Caco-2 (cell line): ENCODE measurements around the gene RBBP4. TPM values are rescaled to one million over a fixed set of nuclear protein-coding genes. Genes with fewer than 3 reads are reported as not detected.

ENCODE experiments used
- BruUV-seq: library from RNA; stranded (reverse); fragments of 400-500 nt; replicated peaks from 2 replicates; lab custom pipeline; 2021; lab: Mats Ljungman, UMichigan
- CTCF ChIA-PET: fragments of 300-600 bp; sonication (Branson Sonifier 250); formaldehyde crosslinking; loops from one replicate; lab custom pipeline; 2022; ENCODE audit warnings: antibody characterized with exemption; lab: Charles Lee
- POLR2A ChIA-PET: fragments of 300-600 bp; sonication (Branson Sonifier 250); formaldehyde crosslinking; loops from one replicate; lab custom pipeline; 2022; ENCODE audit warnings: antibody characterized with exemption; lab: Charles Lee
- DNase-seq, 2 experiments: peaks; one replicate each; pipeline versions ENCODE4 v3.0.0 to v3.0.0-alpha.2; 2020 to 2022
- H3K27me3 ChIP-seq: replicated peaks from 2 replicates; pipeline ENCODE4 v1.6.0; 2011; ENCODE audit warnings: low read length; ENCODE audit not compliant: control insufficient read depth, insufficient read depth
- H3K36me3 ChIP-seq: 2 replicates; pipeline ENCODE4 v1.5.1; 2011; ENCODE audit warnings: low read length; ENCODE audit not compliant: control insufficient read depth, insufficient read depth
- H3K4me1 ChIP-seq: fragments of 250-450 bp; sonication (Bioruptor Pico); 2 replicates; pipeline ENCODE4 v1.5.1; 2020; ENCODE audit warnings: mild to moderate bottlenecking
- H3K4me3 ChIP-seq: 2 replicates; pipeline ENCODE4 v1.5.1; 2011; ENCODE audit warnings: low read depth, mild to moderate bottlenecking, control low read depth, low read length
- H3K9me3 ChIP-seq: fragments of 250-450 bp; sonication (Bioruptor Pico); 2 replicates; pipeline ENCODE4 v1.5.1; 2020; ENCODE audit warnings: mild to moderate bottlenecking, moderate library complexity
- H3K27ac Mint-ChIP-seq: one replicate; pipeline ENCODE4 v1.8.0; 2022; ENCODE audit warnings: mixed read lengths; ENCODE audit not compliant: unreplicated experiment
- H3K27me3 Mint-ChIP-seq: one replicate; pipeline ENCODE4 v1.8.0; 2022; ENCODE audit warnings: mixed read lengths; ENCODE audit not compliant: insufficient read depth, unreplicated experiment
- H3K36me3 Mint-ChIP-seq: one replicate; pipeline ENCODE4 v1.8.0; 2022; ENCODE audit warnings: mild to moderate bottlenecking, mixed read lengths; ENCODE audit not compliant: insufficient read depth, unreplicated experiment
- H3K4me1 Mint-ChIP-seq: one replicate; pipeline ENCODE4 v1.8.0; 2022; ENCODE audit warnings: low read depth, mixed read lengths; ENCODE audit not compliant: unreplicated experiment
- H3K4me3 Mint-ChIP-seq: one replicate; pipeline ENCODE4 v1.8.0; 2022; ENCODE audit warnings: mild to moderate bottlenecking, moderate library complexity, mixed read lengths; ENCODE audit not compliant: unreplicated experiment
- H3K9me3 Mint-ChIP-seq: one replicate; pipeline ENCODE4 v1.8.0; 2022; ENCODE audit warnings: mixed read lengths; ENCODE audit not compliant: unreplicated experiment
- intact Hi-C: fragments of 100-400 bp; cut with micrococcal nuclease; formaldehyde crosslinking; loops from one replicate; pipeline ENCODE4 v1.10.0; 2022; ENCODE audit not compliant: unreplicated experiment
- total RNA-seq: library from RNA; stranded (reverse); gene quantifications from 2 replicates; pipeline ENCODE4 v1.2.3, GENCODE V29; 2022
- TF ChIP-seq, protein P1 (sequence below), 2 experiments: fragments of 200-600 bp in 1 of 2; IDR thresholded peaks; 1 replicate in 1 of 2; 2 replicates in 1 of 2; pipeline versions ENCODE4 v1.5.1 to v1.8.0; 2011 to 2022; ENCODE audit warnings: antibody characterized with exemption in 1 of 2, control low read depth in 1 of 2, inconsistent platforms in 1 of 2, low read depth in 1 of 2, low read length in 1 of 2, mild to moderate bottlenecking in 1 of 2, moderate library complexity in 1 of 2; ENCODE audit not compliant: insufficient read depth in 1 of 2, severe bottlenecking in 1 of 2, unreplicated experiment in 1 of 2

Gene RBBP4
- total RNA-seq, 1 experiment from 2014 or later = 179 TPM

DNA sequence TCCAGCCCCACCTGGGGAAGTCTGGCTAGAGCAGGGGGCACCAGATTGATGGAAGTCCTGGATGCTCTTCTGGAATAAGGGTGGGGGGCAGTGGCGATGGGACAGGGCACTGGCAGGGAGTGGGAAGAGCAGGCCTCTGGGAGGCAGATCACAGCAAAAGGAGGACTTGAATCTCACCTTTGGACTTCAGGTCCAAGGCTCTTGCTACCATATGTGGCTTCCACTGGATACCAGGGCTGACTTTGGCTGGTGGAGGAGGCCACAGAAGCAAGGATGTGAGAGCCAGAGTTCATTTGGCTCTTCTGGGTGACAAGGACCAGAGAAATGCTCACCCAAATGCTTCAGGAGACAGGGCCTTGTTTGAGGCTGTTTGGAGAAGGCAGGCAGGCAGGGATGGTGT lies 67.5 kb downstream of the RBBP4 start:
- Histone ChIP-seq H3K9me3 (no peaks in the 10 kb centered on the region), H3K27me3 (no peaks in the 10 kb centered on the region), H3K4me1 (peaks cover 18% of the 10 kb centered on the region), H3K36me3 (no peaks in the 10 kb centered on the region), H3K4me3 (no peak overlapping the region)
- ChIA-PET CTCF (no interaction called here), POLR2A (no interaction called here)
- Mint-ChIP-seq H3K36me3 (no peaks in the 10 kb centered on the region), H3K9me3 (no peaks in the 10 kb centered on the region), H3K4me3 (no peak overlapping the region), H3K27me3 (no peaks in the 10 kb centered on the region), H3K4me1 (peaks cover 8% of the 10 kb centered on the region), H3K27ac (no peak overlapping the region)
- TF ChIP-seq, protein P1, sequence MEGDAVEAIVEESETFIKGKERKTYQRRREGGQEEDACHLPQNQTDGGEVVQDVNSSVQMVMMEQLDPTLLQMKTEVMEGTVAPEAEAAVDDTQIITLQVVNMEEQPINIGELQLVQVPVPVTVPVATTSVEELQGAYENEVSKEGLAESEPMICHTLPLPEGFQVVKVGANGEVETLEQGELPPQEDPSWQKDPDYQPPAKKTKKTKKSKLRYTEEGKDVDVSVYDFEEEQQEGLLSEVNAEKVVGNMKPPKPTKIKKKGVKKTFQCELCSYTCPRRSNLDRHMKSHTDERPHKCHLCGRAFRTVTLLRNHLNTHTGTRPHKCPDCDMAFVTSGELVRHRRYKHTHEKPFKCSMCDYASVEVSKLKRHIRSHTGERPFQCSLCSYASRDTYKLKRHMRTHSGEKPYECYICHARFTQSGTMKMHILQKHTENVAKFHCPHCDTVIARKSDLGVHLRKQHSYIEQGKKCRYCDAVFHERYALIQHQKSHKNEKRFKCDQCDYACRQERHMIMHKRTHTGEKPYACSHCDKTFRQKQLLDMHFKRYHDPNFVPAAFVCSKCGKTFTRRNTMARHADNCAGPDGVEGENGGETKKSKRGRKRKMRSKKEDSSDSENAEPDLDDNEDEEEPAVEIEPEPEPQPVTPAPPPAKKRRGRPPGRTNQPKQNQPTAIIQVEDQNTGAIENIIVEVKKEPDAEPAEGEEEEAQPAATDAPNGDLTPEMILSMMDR (IDR thresholded peaks at IDR 0.05; ENCODE audit: insufficient read depth in 1 of 2, low read depth in 1 of 2, low read length in 1 of 2, severe bottlenecking in 1 of 2, unreplicated experiment in 1 of 2) = no peak
- no TSS peak for BruUV-seq
- intact Hi-C loops = no loop called here
- no peak for DNase-seq

DNA sequence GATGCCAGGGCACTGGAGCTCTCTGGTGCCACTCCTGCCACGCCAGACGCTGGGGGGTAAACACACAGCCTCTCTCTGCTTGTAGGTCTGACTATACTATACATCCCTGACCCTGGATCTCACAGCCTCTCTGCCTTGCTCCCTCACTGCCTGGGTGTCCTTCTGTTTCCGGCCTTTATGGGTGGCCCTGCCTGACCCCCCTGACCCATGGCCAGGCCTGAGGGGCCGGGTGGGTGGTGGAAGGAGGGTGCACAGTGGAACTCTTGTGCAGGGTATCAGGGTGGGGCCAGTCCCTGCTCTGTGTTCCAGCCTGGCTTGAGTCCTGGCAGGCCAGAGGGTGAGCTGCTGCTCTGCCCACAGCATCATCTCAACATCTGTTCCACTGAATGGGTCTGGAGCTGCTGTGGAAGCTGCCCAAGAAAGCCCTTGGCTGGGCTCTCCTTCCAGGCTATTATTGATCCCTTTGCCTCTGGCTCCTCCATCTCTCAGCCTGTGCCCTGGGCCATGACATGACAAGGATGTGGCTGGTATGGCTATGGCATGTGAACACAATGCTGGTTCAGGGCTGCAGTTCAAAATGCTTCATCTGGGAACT lies 68.8 kb downstream of the RBBP4 start:
- Mint-ChIP-seq H3K4me1 (peaks cover 8% of the 10 kb centered on the region), H3K27ac (no peak overlapping the region), H3K4me3 (no peak overlapping the region), H3K9me3 (no peaks in the 10 kb centered on the region), H3K27me3 (no peaks in the 10 kb centered on the region), H3K36me3 (no peaks in the 10 kb centered on the region)
- POLR2A ChIA-PET = no interaction called here
- Histone ChIP-seq H3K36me3 (no peaks in the 10 kb centered on the region), H3K9me3 (no peaks in the 10 kb centered on the region), H3K27me3 (no peaks in the 10 kb centered on the region), H3K4me1 (peaks cover 18% of the 10 kb centered on the region), H3K4me3 (no peak overlapping the region)
- CTCF ChIA-PET = no interaction called here
- TF ChIP-seq, protein P1 (IDR thresholded peaks at IDR 0.05; ENCODE audit: insufficient read depth in 1 of 2, low read depth in 1 of 2, low read length in 1 of 2, severe bottlenecking in 1 of 2, unreplicated experiment in 1 of 2) = no peak
- no peak for DNase-seq
- no TSS peak for BruUV-seq
- intact Hi-C loops = no loop called here

DNA sequence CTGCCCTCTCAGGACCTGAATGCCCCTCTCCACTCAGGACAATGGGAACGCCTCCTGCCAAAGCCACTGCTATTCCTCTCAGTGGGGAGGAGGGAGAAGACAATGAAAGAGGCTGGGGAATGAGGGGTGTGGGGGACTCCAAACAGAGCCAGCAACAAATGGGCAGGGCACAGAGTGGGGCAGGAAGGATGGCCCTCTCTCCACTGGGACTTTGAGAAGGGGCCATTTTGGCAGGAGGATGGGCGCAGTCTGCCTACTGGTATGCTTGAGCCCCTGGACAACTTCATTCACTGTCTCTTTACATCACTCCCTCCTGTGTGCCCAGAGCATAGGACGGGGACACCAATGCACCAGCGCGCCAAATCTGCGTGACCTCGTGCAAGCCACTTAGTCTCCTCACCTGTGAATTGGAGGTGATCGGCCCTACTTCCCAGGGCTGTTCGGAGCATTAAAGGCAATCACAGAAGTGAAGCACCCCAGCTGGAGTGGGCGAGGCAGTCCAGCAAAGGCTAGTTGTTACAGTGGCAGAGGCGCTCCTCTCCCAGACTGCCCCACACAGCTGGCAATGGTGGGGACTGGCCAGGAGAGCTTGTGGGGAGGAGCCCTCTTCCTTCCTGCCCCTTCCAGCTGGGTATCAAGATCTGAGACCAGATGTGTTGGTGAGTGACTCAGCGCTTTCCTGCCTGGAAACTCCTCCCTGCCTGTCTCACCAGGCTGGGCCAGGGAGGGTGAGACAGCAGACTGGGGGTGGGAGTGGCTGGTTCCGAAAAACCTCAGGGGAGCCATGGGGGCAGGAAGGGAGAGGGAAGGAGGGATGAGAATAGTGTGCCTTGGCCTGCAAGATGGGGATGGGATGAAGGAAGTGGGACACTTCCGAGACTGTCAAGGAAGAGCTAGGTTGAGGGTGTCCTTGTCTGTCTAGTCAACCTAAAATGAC lies 73.9 kb downstream of the RBBP4 start:
- H3K9me3 Mint-ChIP-seq = no peaks in the 10 kb centered on the region
- POLR2A ChIA-PET = no interaction called here
- H3K27me3 Mint-ChIP-seq = no peaks in the 10 kb centered on the region
- no TSS peak for BruUV-seq
- peaks cover 5% of the 10 kb centered on the region for H3K4me1 ChIP-seq
- no peaks in the 10 kb centered on the region for H3K9me3 ChIP-seq
- no peaks in the 10 kb centered on the region for H3K27me3 ChIP-seq
- intact Hi-C loops = no loop called here
- no peaks in the 10 kb centered on the region for H3K36me3 Mint-ChIP-seq
- no peaks in the 10 kb centered on the region for H3K36me3 ChIP-seq
- no peak overlapping the region for H3K4me3 ChIP-seq
- no peaks in the 10 kb centered on the region for H3K4me1 Mint-ChIP-seq
- no peak overlapping the region for H3K4me3 Mint-ChIP-seq
- TF ChIP-seq, protein P1 (IDR thresholded peaks at IDR 0.05; ENCODE audit: insufficient read depth in 1 of 2, low read depth in 1 of 2, low read length in 1 of 2, severe bottlenecking in 1 of 2, unreplicated experiment in 1 of 2) = no peak
- DNase-seq = peak in 1 of 2 experiments; percentile 16
- CTCF ChIA-PET = no interaction called here
- peak overlapping the region; percentile 45 for H3K27ac Mint-ChIP-seq
